Measurements from ENCODE around the gene FAM13B. TPM values are rescaled to one million over a fixed set of nuclear protein-coding genes. Genes with fewer than 3 reads are reported as not detected.
A peak's percentile ranks its signal among the peaks of the same experiment; 100 is the strongest.

The FAM13B gene
- total RNA-seq, 1 experiment from 2014 or later = 23.5 TPM

GRCh38 chr5:138037907-138038633, 5.2 kb upstream of the FAM13B start:
- H3K4me3 ChIP-seq (ENCODE audit: low read depth, low read length, poor library complexity, severe bottlenecking) = no peak overlapping the region
- H3K9me3 ChIP-seq (ENCODE audit: low read depth, low read length, poor library complexity, severe bottlenecking) = no peaks in the 10 kb centered on the region
- H3K36me3 ChIP-seq (ENCODE audit: insufficient read depth, low read length, poor library complexity, severe bottlenecking) = no peaks in the 10 kb centered on the region
- intact Hi-C loops (cut with micrococcal nuclease; ENCODE audit: unreplicated experiment) = loop anchor here (2.0 to 10.0 kb wide), 2 partner anchors 31 to 283 kb away; partner anchors contain the start of gene HNRNPA0
- H3K27ac ChIP-seq (ENCODE audit: low read depth, low read length, poor library complexity, severe bottlenecking) = no peak overlapping the region
- H3K27me3 ChIP-seq (replicated peaks; ENCODE audit: insufficient read depth, low read depth, low read length, poor library complexity) = no peaks in the 10 kb centered on the region
- no peaks in the 10 kb centered on the region for H3K4me1 ChIP-seq (ENCODE audit: insufficient read depth, low read length, poor library complexity, severe bottlenecking)
- ChIA-PET POLR2A (ENCODE audit: low non-redundant PET) (no interaction called here), CTCF (no interaction called here)
- TF ChIP-seq, protein P1, sequence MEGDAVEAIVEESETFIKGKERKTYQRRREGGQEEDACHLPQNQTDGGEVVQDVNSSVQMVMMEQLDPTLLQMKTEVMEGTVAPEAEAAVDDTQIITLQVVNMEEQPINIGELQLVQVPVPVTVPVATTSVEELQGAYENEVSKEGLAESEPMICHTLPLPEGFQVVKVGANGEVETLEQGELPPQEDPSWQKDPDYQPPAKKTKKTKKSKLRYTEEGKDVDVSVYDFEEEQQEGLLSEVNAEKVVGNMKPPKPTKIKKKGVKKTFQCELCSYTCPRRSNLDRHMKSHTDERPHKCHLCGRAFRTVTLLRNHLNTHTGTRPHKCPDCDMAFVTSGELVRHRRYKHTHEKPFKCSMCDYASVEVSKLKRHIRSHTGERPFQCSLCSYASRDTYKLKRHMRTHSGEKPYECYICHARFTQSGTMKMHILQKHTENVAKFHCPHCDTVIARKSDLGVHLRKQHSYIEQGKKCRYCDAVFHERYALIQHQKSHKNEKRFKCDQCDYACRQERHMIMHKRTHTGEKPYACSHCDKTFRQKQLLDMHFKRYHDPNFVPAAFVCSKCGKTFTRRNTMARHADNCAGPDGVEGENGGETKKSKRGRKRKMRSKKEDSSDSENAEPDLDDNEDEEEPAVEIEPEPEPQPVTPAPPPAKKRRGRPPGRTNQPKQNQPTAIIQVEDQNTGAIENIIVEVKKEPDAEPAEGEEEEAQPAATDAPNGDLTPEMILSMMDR (conservative IDR thresholded peaks at IDR 0.05; ENCODE audit: low read depth, low read length) = no peak
- no peak for TF ChIP-seq EZH2 (IDR thresholded peaks at IDR 0.05; ENCODE audit: borderline replicate concordance, low read depth, low read length, poor library complexity, severe bottlenecking)
- no peak for DNase-seq (ENCODE audit: low spot score)
- BruUV-seq (replicated peaks) = no TSS peak

GRCh38 chr5:138037271-138037670, 4.4 kb upstream of the FAM13B start:
- POLR2A ChIA-PET (ENCODE audit: low non-redundant PET) = no interaction called here
- Histone ChIP-seq H3K36me3 (ENCODE audit: insufficient read depth, low read length, poor library complexity, severe bottlenecking) (no peaks in the 10 kb centered on the region), H3K4me1 (ENCODE audit: insufficient read depth, low read length, poor library complexity, severe bottlenecking) (no peaks in the 10 kb centered on the region), H3K27me3 (replicated peaks; ENCODE audit: insufficient read depth, low read depth, low read length, poor library complexity) (no peaks in the 10 kb centered on the region), H3K27ac (ENCODE audit: low read depth, low read length, poor library complexity, severe bottlenecking) (no peak overlapping the region), H3K4me3 (ENCODE audit: low read depth, low read length, poor library complexity, severe bottlenecking) (no peak overlapping the region), H3K9me3 (ENCODE audit: low read depth, low read length, poor library complexity, severe bottlenecking) (no peaks in the 10 kb centered on the region)
- no TSS peak for BruUV-seq (replicated peaks)
- intact Hi-C loops (cut with micrococcal nuclease; ENCODE audit: unreplicated experiment) = loop anchor here (2.0 to 10.0 kb wide), 2 partner anchors 32 to 282 kb away; partner anchors contain the start of gene HNRNPA0
- no peak for TF ChIP-seq EZH2 (IDR thresholded peaks at IDR 0.05; ENCODE audit: borderline replicate concordance, low read depth, low read length, poor library complexity, severe bottlenecking)
- CTCF ChIA-PET = no interaction called here
- DNase-seq (ENCODE audit: low spot score) = no peak

- no peak for TF ChIP-seq EZH2 (IDR thresholded peaks at IDR 0.05; ENCODE audit: borderline replicate concordance, low read depth, low read length, poor library complexity, severe bottlenecking)
- TF ChIP-seq, protein P1 (conservative IDR thresholded peaks at IDR 0.05; ENCODE audit: low read depth, low read length) = peak; percentile 94
- ChIA-PET POLR2A (ENCODE audit: low non-redundant PET) (interaction anchor here (0.5 kb wide), 1 partner anchor 137 kb away, joined by 7 read pairs; no protein-coding TSS in a partner anchor), CTCF (interaction anchor here (0.5 to 1.1 kb wide), 6 partner anchors 29 to 257 kb away, joined by 3 to 7 read pairs (median 4); no protein-coding TSS in a partner anchor)
- Histone ChIP-seq H3K27ac (ENCODE audit: low read depth, low read length, poor library complexity, severe bottlenecking) (no peak overlapping the region), H3K4me1 (ENCODE audit: insufficient read depth, low read length, poor library complexity, severe bottlenecking) (peaks cover 6% of the 10 kb centered on the region), H3K9me3 (ENCODE audit: low read depth, low read length, poor library complexity, severe bottlenecking) (no peaks in the 10 kb centered on the region), H3K27me3 (replicated peaks; ENCODE audit: insufficient read depth, low read depth, low read length, poor library complexity) (no peaks in the 10 kb centered on the region), H3K4me3 (ENCODE audit: low read depth, low read length, poor library complexity, severe bottlenecking) (no peak overlapping the region), H3K36me3 (ENCODE audit: insufficient read depth, low read length, poor library complexity, severe bottlenecking) (no peaks in the 10 kb centered on the region)
- peak; percentile 93 for DNase-seq (ENCODE audit: low spot score)
- BruUV-seq (replicated peaks) = no TSS peak
- intact Hi-C loops (cut with micrococcal nuclease; ENCODE audit: unreplicated experiment) = loop anchor here (1.0 to 10.0 kb wide), 3 partner anchors 33 to 281 kb away; partner anchors contain the start of gene HNRNPA0
These were observed 3.0 kb upstream of the FAM13B start for GRCh38 chr5:138035605-138036537.

Data from A673 (cell line).